Pancreas (tissue), 10 donors: ENCODE measurements around the gene CDKL1. TPM values are rescaled to one million over a fixed set of nuclear protein-coding genes. Genes with fewer than 3 reads are reported as not detected.

Experiments used
- ATAC-seq, 4 donors: fragments of 200-7000 bp; cut with Tn5 transposase; one replicate each; pipeline versions ENCODE4 v1.8.0 to v1.9.1; 2020; ENCODE audit warnings: mild to moderate bottlenecking in 4 of 4, moderate library complexity in 4 of 4
- DNase-seq, 6 donors: peaks; one replicate each; pipeline ENCODE4 v3.0.0-alpha.2; 2020
- FAIRE-seq: peaks from 2 replicates; lab custom pipeline; 2012; peaks lifted over from hg19 to GRCh38; lab: Jason Lieb, UNC
- H3K27ac ChIP-seq, 4 donors: fragments of 200-600 bp; sonication (generic); 1 replicate in 3 of 4; 2 replicates in 1 of 4; pipeline versions ENCODE4 v1.5.0 to v1.8.0; 2020
- H3K27me3 ChIP-seq, 4 donors: fragments of 200-600 bp; one replicate each; pipeline ENCODE4 v1.8.0; 2021
- H3K36me3 ChIP-seq, 3 donors: fragments of 200-600 bp; sonication (generic) in 1 of 3; one replicate each; pipeline versions ENCODE4 v1.5.0 to v1.8.0; 2020 to 2021
- H3K4me1 ChIP-seq, 3 donors: fragments of 200-600 bp; one replicate each; pipeline ENCODE4 v1.8.0; 2021
- H3K4me3 ChIP-seq, 4 donors: fragments of 200-600 bp; sonication (generic) in 2 of 4; one replicate each; pipeline versions ENCODE4 v1.5.0 to v1.8.0; 2020 to 2021
- H3K9me3 ChIP-seq, 4 donors: fragments of 200-600 bp; one replicate each; pipeline ENCODE4 v1.8.0; 2021
- WGBS, 2 donors: extraction: QIAGEN DNeasy Blood & Tissue Kit; methylation state at CpG; one replicate each; pipeline ENCODE4 v1.1.7; 2013; 5-methylcytosine and 5-hydroxymethylcytosine counted together
- intact Hi-C, 3 donors: fragments of 100-400 bp; cut with DNase I; formaldehyde crosslinking; loops; one replicate each; pipeline versions ENCODE4 v1.11.1 to v1.14.2; 2022
- polyA plus RNA-seq, 2 donors: library from polyadenylated mRNA; stranded (reverse); fragments of 200-250 nt; gene quantifications; one replicate each; pipeline ENCODE4 v1.2.3, GENCODE V29; 2013
- total RNA-seq, 6 donors: library from RNA; stranded (reverse); fragmentation: NEBNext Ultra II Directional in 4 of 6; extraction: Animal tissue kit (Norgen Biotek cat#: 25700) in 4 of 6; gene quantifications; one replicate each; pipeline versions ENCODE4 v1.2.1 to v1.2.4, GENCODE V29; 2021 to 2023
- TF ChIP-seq, protein P1 (sequence below), 4 donors: fragments of 200-600 bp; sonication (generic) in 3 of 4; IDR thresholded peaks; one replicate each; pipeline versions ENCODE4 v1.5.0 to v1.8.0; 2021; ENCODE audit warnings: antibody characterized with exemption in 4 of 4
- donor health status: healthy with polysubstance abuse.
- donor health status: DM: no; HTN: no; CAD: no; lungs with moderate emphysema.
- donor health status: DM: no; HTN: no; CAD: no.
- donor health status: control.
- donor health status: control.
- donor health status: Bipolar disorder and iron deficiency.
- donor health status: DM: yes; HTN: yes; CAD: no.
- donor health status: DM: no; HTN: no; CAD: no.
- donor health status: DM: no; HTN: no; CAD: no.
- donor health status: DM: yes; HTN: yes; CAD: no.

CDKL1 gene
- total and polyA plus RNA-seq, 8 donors = 0.56 to 5.5 (median 3.7) TPM

DNA sequence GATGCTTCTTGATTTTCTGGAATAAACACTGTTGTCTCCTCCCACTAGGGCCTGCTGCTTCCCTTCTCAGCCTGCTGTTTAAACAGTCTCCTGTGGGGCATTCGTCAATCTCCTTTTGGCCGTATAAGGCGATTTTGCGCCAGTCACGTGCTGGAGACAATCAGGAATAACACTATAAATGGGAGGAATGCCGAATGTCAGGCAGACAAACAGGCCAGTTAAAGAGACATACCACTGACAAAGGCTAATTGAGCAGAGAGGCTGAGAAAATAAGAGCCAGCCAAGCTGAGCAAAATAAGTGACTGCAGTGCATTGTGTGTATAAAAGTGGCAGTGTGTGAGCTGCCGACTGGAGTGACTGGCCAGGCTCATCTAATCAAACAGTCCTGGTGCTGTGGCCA, 61.3 kb downstream of the CDKL1 start:
- WGBS, 2 donors = 4 to 5% methylated on average over 7 of the region's 7 CpGs
- no peaks in the 10 kb centered on the region for H3K27me3 ChIP-seq
- H3K4me1 ChIP-seq = peaks cover 12 to 15% (median 13%) of the 10 kb centered on the region in 3 donors
- intact Hi-C loops = no loop called here
- H3K4me3 ChIP-seq = no peak overlapping the region
- H3K36me3 ChIP-seq = no peaks in the 10 kb centered on the region
- FAIRE-seq (no peak), ATAC-seq (peak; percentile 92 to 97 (median 95)), DNase-seq (peak in 5 of 6 donors; percentile 59 to 84 (median 74))
- peak overlapping the region; percentile 22 to 70 (median 50) for H3K27ac ChIP-seq
- TF ChIP-seq, protein P1, sequence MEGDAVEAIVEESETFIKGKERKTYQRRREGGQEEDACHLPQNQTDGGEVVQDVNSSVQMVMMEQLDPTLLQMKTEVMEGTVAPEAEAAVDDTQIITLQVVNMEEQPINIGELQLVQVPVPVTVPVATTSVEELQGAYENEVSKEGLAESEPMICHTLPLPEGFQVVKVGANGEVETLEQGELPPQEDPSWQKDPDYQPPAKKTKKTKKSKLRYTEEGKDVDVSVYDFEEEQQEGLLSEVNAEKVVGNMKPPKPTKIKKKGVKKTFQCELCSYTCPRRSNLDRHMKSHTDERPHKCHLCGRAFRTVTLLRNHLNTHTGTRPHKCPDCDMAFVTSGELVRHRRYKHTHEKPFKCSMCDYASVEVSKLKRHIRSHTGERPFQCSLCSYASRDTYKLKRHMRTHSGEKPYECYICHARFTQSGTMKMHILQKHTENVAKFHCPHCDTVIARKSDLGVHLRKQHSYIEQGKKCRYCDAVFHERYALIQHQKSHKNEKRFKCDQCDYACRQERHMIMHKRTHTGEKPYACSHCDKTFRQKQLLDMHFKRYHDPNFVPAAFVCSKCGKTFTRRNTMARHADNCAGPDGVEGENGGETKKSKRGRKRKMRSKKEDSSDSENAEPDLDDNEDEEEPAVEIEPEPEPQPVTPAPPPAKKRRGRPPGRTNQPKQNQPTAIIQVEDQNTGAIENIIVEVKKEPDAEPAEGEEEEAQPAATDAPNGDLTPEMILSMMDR (IDR thresholded peaks at IDR 0.05) = no peak
- no peaks in the 10 kb centered on the region for H3K9me3 ChIP-seq

GRCh38 chr14:50334211-50334610, 62.5 kb downstream of the CDKL1 start:
- WGBS, 2 donors = 95 to 96% methylated on average over 8 of the region's 8 CpGs
- Histone ChIP-seq H3K4me1 (peaks cover 12 to 15% (median 13%) of the 10 kb centered on the region in 3 donors), H3K36me3 (peaks cover 0 to 2% (median 0%) of the 10 kb centered on the region in 3 donors), H3K27ac (no peak overlapping the region), H3K4me3 (no peak overlapping the region), H3K9me3 (no peaks in the 10 kb centered on the region), H3K27me3 (no peaks in the 10 kb centered on the region)
- ATAC-seq = no peak
- no peak for DNase-seq
- TF ChIP-seq, protein P1 (IDR thresholded peaks at IDR 0.05) = no peak
- no peak for FAIRE-seq
- intact Hi-C loops = no loop called here

- H3K27me3 ChIP-seq = no peaks in the 10 kb centered on the region
- no peaks in the 10 kb centered on the region for H3K9me3 ChIP-seq
- peaks cover 12 to 15% (median 13%) of the 10 kb centered on the region in 3 donors for H3K4me1 ChIP-seq
- no peak overlapping the region for H3K27ac ChIP-seq
- TF ChIP-seq, protein P1 (IDR thresholded peaks at IDR 0.05) = no peak
- FAIRE-seq (no peak), DNase-seq (no peak), ATAC-seq (no peak)
- intact Hi-C loops = no loop called here
- no peak overlapping the region for H3K4me3 ChIP-seq
- peaks cover 0 to 2% (median 0%) of the 10 kb centered on the region in 3 donors for H3K36me3 ChIP-seq
- 59 to 61% methylated on average over 3 of the region's 3 CpGs for WGBS, 2 donors
Measured at GRCh38 chr14:50333014-50333509, 63.6 kb downstream of the CDKL1 start.

DNA sequence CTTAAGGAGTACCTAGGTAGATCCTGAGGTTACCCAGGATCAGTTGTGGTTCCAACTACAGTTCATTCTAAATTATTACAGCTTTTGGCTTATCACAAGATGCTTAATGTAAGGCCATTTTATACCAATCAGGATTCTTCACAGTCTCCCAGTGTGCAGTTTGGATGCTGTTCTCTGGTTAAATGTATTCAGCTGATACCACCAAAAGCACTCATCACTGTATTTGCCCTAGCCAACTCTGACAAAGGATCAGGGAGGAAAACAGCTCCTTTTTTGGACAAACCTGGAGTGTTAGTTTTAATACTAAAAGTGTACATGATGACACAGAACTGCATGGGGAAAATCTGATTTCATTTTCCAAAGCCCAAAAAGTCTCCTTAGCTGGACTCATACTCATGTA, 65.1 kb downstream of the CDKL1 start:
- Histone ChIP-seq H3K9me3 (no peaks in the 10 kb centered on the region), H3K27ac (no peak overlapping the region), H3K4me3 (no peak overlapping the region), H3K36me3 (peaks cover 0 to 2% (median 0%) of the 10 kb centered on the region in 3 donors), H3K4me1 (peaks cover 12 to 15% (median 13%) of the 10 kb centered on the region in 3 donors), H3K27me3 (no peaks in the 10 kb centered on the region)
- intact Hi-C loops = no loop called here
- FAIRE-seq = no peak
- TF ChIP-seq, protein P1 (IDR thresholded peaks at IDR 0.05) = no peak
- ATAC-seq = no peak
- no peak for DNase-seq

DNA sequence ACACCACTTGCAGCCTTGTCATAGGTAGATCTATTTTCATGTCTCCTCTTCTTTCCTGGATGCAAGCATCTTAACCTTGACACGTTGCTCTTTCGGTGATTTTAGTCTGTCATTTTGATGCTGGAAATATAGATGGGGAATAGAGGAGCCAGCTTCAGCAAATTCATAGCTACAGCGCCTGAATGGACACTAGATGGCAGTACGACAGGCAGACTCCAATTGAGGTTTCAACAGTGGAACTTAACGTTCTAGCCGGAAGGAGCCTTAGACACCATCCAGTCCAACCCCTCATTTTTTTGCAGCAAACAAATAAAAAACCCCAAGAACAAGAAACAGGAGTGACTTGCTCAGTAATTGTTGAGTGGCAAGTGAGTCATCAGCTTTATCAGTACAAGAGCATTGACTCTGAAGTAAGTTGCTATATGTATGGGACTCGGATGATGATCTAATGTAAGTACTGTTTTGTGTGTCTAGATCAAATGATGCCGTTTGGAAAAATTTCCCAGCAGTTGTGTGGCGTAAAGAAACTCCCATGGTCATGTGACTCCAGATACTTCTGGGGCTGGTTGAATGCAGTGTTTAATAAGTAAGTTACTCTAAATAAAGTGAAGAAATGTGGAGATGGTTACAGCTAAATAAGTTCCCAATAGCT, 75.5 kb downstream of the CDKL1 start:
- DNase-seq = peak in 4 of 6 donors; percentile 30 to 72 (median 64)
- intact Hi-C loops = loop anchor here in 2 of 3 donors (5.0 to 10.0 kb wide), 2 partner anchors 204 to 211 kb away; partner anchors contain the start of gene MAP4K5 (in 1 of the 2)
- peak; percentile 90 for FAIRE-seq

More for the DNA sequence above, 75.5 kb downstream of the CDKL1 start:
- Histone ChIP-seq H3K27me3 (no peaks in the 10 kb centered on the region), H3K4me3 (peak overlapping the region in 1 of 4 donors; percentile 17), H3K4me1 (peaks cover 0 to 7% (median 6%) of the 10 kb centered on the region in 3 donors), H3K36me3 (peaks cover 0 to 3% (median 0%) of the 10 kb centered on the region in 3 donors), H3K9me3 (no peaks in the 10 kb centered on the region), H3K27ac (peak overlapping the region in 2 of 4 donors; percentile 62 to 75)
- TF ChIP-seq, protein P1 (IDR thresholded peaks at IDR 0.05) = peak; percentile 57 to 75 (median 64)
- WGBS, 2 donors = 4 to 5% methylated on average over 9 of the region's 9 CpGs
- peak; percentile 91 to 99 (median 96) for ATAC-seq
